ENCODE results near the gene KCNQ1. TPM values are rescaled to one million over a fixed set of nuclear protein-coding genes. Genes with fewer than 3 reads are reported as not detected.

The KCNQ1 gene
- total and polyA plus RNA-seq, 2 of the 13 experiments (the other 11 are each of a cell fraction or from before 2014, with no cell fraction given): 0.02 to 0.08 TPM

GRCh38 chr11:2699531-2700414 is 255.0 kb downstream of the KCNQ1 start, which contains the start of gene KCNQ1OT1 (continued):
- TF ChIP-seq E2F1 (CRISPR knock-in tag; IDR thresholded peaks at IDR 0.05): peak; percentile 75; the same call in 1 of the 2 replicates
- 0 out of 2 replicates have a peak, but pooled peaks have one; percentile 67 for TF ChIP-seq ZNF224 (CRISPR knock-in tag; IDR thresholded peaks at IDR 0.05)
- TF ChIP-seq NFE2L1 (CRISPR knock-in tag; IDR thresholded peaks at IDR 0.05; ENCODE audit: borderline replicate concordance): no peak
- TF ChIP-seq ZNF446 (CRISPR knock-in tag; IDR thresholded peaks at IDR 0.05): peak; percentile 95
- TF ChIP-seq ZNF513 (CRISPR knock-in tag; conservative IDR thresholded peaks at IDR 0.05): 0 out of 2 replicates have a peak, but pooled peaks have one; percentile 71
- TF ChIP-seq MZF1 (CRISPR knock-in tag; IDR thresholded peaks at IDR 0.05; ENCODE audit: borderline replicate concordance): 0 out of 2 replicates have a peak, but pooled peaks have one; percentile 78
- no peak for TF ChIP-seq ZNF674 (CRISPR knock-in tag; IDR thresholded peaks at IDR 0.05; ENCODE audit: low read depth)
- peak; percentile 90; the same call in 1 of the 2 replicates for TF ChIP-seq TMF1 (CRISPR knock-in tag; IDR thresholded peaks at IDR 0.05; ENCODE audit: low read depth)
- no peak for TF ChIP-seq TOE1 (CRISPR knock-in tag; IDR thresholded peaks at IDR 0.05)
- 0 out of 2 replicates have a peak, but pooled peaks have one; percentile 48 for TF ChIP-seq NR1H2 (CRISPR knock-in tag; IDR thresholded peaks at IDR 0.05; ENCODE audit: borderline replicate concordance, low read depth)
- no peak for TF ChIP-seq ZNF713 (CRISPR knock-in tag; IDR thresholded peaks at IDR 0.05)
- TF ChIP-seq MLXIP (CRISPR knock-in tag; IDR thresholded peaks at IDR 0.05; ENCODE audit: borderline replicate concordance): peak; percentile 85
- peak; percentile 21; the same call in 1 of the 2 replicates for TF ChIP-seq ZNF841 (CRISPR knock-in tag; IDR thresholded peaks at IDR 0.05; ENCODE audit: borderline replicate concordance)
- TF ChIP-seq PBX2 (CRISPR knock-in tag; IDR thresholded peaks at IDR 0.05): no peak
- TF ChIP-seq XRCC5 (optimal IDR thresholded peaks at IDR 0.05; ENCODE audit: low read length): peak; percentile 46

Data from HepG2 (cell line).